SH-SY5Y (cell line): Measurements from ENCODE around the gene TFE3.

Source experiments
- GATA2 ChIP-seq: IDR thresholded peaks from 2 replicates; pipeline ENCODE4 v1.6.1; 2011; ENCODE audit warnings: mild to moderate bottlenecking, low read depth, low read length
- GATA3 ChIP-seq: IDR thresholded peaks from 2 replicates; pipeline ENCODE4 v1.6.1; 2011; ENCODE audit warnings: low read depth, mild to moderate bottlenecking, low read length, moderate library complexity

The TFE3 gene

GRCh38 chrX:48999030-48999429, 44.1 kb downstream of the TFE3 start:
- no peak for TF ChIP-seq GATA2
- no peak for TF ChIP-seq GATA3

DNA sequence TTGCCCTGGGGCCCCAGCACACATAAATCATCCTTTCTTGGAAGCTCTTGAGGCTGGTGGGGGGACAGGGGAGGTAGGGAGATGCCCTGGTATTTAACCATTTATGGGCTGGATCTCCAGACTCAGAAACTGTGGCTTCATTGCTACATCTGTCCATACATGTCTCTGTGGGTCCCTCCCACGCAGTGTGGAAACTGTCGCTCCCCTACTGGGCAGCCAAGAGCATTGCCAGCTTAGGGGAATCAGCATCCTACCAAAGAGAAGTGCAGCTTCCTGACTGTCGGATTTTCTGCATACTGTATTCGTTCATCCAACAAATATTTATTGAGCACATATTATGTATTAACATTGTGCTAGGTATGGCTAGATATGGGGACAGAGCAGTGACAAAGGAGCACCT, 44.8 kb downstream of the TFE3 start:
- TF ChIP-seq GATA3, result no peak
- no peak for TF ChIP-seq GATA2

DNA sequence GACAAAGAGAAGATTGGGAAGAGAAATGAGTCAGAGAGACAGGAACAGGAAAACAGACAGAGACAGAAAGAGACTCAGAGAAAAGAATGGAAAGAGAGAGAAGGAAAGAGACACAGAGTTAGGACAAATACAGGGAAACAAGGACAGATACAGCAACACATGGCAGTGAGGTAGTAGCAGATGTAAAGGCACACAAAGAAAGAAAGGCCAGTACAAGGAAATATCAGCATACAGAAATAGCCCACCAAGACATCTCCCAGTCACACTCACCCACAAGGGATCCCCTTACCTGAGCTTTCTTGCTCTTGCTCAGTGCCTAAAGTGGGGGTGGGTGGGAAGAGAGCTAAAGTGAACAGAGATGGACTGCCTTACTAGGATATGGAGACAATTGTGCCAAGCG, 45.3 kb downstream of the TFE3 start:
- TF ChIP-seq GATA2 (no peak), GATA3 (no peak)

DNA sequence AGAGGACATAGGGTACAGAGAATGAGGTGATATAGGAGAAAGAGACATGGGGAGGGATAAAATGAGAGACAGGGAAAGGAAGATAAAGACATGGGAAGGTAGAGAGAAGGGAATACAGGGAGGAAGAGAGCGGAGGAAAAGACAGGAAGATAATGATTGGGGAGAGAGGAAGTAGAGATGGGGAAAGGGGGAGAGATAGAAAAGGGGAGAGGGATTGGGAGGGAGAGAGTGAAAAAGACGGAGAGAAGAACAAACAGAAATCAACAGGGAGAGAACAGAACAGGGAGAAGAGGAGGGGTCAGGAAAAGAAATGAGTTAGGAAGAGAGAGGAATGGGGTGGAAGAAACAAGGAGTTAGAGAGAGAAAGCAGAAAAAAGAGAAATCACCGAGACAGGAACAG, 45.7 kb downstream of the TFE3 start:
- TF ChIP-seq GATA2 (no peak), GATA3 (no peak)

DNA sequence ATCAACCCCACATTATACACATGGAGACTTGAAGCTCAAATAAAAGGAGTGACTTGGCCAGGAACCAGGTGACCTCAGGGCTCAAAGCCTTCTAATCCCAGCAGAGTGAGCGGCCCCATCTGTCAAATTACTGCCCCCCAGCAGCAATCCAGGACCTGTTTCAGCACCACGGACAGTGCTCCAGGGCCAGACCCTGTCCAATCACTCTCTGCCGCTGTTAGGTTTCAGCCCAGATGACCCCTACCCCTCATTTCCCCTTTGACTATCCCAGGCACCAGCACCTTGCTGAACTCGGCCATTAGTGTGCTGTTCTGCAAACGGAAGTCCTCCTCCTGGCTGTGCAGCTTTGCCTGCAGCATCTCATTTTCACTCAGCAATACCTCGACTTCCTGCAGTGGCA, 46.2 kb downstream of the TFE3 start:
- TF ChIP-seq GATA2 (no peak), GATA3 (no peak)

- TF ChIP-seq GATA3, result no peak
- TF ChIP-seq GATA2, result no peak
Measured at GRCh38 chrX:48992341-48992740, 50.8 kb downstream of the TFE3 start.

DNA sequence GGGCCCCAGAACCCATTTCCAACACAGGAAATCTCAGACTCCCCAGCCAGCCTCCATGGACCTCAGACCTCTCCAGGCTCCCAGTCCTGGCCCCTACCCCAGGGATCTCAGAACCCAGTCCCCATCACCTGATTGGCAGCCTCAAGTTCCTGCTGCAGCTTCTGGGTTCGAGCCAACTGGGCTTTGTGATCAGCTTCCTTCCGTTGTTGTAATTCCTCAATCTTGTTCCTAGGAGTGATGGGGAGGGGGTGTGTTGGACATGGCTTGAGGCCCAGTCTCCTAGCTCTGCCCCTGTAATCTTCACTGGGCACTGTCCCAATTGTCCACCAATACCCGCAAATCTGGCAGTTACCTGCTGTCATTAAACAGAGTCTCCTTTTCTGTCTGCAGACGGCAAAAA, 53.7 kb downstream of the TFE3 start:
- no peak for TF ChIP-seq GATA3
- TF ChIP-seq GATA2, result no peak

DNA sequence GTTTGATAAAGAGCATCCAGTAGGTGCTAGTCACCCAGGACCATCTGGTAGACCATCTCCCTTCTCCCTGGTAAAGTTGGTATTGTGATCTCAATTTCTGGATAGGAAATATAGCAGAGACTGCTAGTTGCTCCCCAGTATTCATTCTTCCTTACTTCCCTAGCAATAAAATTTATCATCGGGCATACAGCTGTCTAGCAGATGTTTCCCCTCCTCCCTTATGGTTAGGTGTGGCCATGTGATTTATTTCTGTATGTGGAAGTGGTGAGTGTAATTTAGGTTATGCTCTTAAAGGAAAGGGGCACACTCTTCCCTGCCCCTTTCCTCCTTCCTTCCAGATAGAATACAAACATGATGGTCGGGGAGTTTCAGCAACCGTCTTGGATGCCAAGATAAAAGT, 59.3 kb downstream of the TFE3 start:
- TF ChIP-seq GATA2 (no peak), GATA3 (no peak)

- TF ChIP-seq GATA2 (no peak), GATA3 (no peak)
Measured at GRCh38 chrX:48983081-48983480, 60.1 kb downstream of the TFE3 start.

- TF ChIP-seq GATA3, result no peak
- no peak for TF ChIP-seq GATA2
Measured at GRCh38 chrX:48981178-48981577, 62.0 kb downstream of the TFE3 start.
